ENCODE data around the gene CLCN4.

Gene CLCN4

DNA sequence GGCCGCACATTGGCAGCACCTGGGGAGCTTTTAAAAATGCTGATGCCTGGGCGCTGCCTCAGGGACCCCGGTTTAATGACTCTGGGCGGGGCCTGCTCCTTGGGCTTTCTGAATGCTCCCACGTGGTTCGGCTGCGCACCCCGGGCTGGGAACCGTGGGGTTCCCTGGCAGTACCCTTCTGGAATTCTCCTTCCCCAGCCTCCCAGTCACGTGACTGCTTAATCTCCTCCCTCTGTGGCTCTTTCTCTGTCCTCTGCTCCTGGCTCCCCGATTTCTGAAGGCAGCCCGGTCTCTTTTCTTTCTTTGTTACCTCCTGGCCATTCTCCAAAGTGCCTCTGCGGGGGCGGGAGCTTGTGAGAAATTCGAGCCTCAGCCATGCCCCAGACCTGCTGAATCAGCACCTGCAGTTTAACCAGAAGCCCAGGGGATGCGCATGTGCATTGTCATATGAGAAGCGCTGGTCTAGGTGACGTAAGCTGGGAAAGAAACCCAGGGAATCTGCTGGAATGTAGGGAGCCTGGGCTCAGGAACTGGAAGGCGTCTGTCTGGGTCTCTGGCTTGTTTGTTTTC, 16.6 kb downstream of the CLCN4 start:
- TF ChIP-seq ZFX (IDR thresholded peaks at IDR 0.05) = no peak
- TF ChIP-seq, protein P1, sequence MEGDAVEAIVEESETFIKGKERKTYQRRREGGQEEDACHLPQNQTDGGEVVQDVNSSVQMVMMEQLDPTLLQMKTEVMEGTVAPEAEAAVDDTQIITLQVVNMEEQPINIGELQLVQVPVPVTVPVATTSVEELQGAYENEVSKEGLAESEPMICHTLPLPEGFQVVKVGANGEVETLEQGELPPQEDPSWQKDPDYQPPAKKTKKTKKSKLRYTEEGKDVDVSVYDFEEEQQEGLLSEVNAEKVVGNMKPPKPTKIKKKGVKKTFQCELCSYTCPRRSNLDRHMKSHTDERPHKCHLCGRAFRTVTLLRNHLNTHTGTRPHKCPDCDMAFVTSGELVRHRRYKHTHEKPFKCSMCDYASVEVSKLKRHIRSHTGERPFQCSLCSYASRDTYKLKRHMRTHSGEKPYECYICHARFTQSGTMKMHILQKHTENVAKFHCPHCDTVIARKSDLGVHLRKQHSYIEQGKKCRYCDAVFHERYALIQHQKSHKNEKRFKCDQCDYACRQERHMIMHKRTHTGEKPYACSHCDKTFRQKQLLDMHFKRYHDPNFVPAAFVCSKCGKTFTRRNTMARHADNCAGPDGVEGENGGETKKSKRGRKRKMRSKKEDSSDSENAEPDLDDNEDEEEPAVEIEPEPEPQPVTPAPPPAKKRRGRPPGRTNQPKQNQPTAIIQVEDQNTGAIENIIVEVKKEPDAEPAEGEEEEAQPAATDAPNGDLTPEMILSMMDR (conservative IDR thresholded peaks at IDR 0.05) = no peak
- no peak overlapping the region for H3K27ac ChIP-seq

DNA sequence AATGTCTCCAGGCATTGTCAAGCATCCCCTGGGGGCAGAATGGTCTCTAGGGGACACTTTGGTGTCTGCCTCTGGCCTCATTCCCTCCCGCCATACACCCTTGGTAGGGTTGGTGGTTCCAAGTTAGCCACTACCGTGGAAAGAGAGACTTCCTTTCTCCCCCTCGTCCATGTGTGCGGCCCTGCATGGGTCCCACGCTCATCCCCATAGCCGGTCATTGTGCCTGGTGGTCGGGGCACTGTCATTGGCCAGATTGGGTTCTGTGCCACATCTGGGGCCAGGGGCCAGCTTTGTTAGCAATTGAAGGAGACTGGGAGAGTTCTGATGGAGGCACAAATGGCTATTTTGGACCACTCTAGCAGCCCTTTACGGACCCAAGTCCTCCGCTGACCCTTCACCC, 17.3 kb downstream of the CLCN4 start:
- TF ChIP-seq, protein P1 (conservative IDR thresholded peaks at IDR 0.05) = no peak
- TF ChIP-seq ZFX (IDR thresholded peaks at IDR 0.05) = no peak
- H3K27ac ChIP-seq = no peak overlapping the region

DNA sequence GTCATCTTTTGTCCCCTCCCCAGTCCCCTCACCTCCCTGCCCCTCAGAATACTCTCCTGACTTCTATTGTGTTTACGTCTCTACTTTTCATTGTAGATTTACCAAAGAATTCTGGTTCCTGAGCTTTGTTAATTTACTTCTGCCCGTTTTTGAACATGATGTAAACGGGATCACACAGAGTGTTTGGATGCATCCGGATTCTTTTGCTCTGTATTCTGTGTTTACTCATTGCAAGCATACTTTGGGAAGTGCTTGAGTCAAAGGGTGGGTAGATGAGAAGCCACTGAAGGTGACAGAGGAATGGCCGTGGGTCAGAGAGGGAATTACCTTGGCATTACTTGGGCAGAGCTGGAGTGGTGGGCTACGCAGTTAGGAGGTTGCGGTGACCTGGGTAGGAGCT, 18.0 kb downstream of the CLCN4 start:
- TF ChIP-seq, protein P1 (conservative IDR thresholded peaks at IDR 0.05) = no peak
- TF ChIP-seq ZFX (IDR thresholded peaks at IDR 0.05) = no peak
- no peak overlapping the region; the same call in 1 of the 2 replicates for H3K27ac ChIP-seq

DNA sequence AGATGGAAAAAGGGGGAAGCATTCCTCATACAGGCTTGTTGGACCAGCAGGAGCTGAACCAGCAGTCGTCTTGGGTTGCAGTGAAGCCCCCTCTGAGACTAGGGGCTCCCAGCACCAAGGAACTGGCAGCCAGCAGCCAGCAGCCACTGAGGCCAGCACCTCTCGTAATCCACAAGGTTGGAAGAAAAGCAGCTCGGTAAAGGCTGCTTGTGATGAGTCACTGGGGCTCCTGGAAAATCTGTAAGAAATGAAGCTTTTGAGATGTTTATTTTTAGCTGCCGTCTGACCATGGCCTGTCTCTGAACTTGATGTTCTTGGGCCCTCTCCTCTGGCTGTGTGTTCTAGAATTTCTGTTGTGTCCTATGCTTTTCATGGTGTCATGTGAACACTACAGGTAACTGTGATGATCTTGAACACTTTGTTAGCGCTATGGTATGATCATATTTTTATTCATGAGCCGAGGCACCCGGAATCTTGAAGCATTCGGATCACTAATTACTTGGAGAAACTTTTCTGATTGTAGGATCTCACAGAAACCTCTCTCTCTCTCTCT, 18.6 kb downstream of the CLCN4 start:
- TF ChIP-seq, protein P1 (conservative IDR thresholded peaks at IDR 0.05) = no peak
- TF ChIP-seq ZFX (IDR thresholded peaks at IDR 0.05) = no peak
- H3K27ac ChIP-seq = no peak overlapping the region; the same call in 1 of the 2 replicates

DNA sequence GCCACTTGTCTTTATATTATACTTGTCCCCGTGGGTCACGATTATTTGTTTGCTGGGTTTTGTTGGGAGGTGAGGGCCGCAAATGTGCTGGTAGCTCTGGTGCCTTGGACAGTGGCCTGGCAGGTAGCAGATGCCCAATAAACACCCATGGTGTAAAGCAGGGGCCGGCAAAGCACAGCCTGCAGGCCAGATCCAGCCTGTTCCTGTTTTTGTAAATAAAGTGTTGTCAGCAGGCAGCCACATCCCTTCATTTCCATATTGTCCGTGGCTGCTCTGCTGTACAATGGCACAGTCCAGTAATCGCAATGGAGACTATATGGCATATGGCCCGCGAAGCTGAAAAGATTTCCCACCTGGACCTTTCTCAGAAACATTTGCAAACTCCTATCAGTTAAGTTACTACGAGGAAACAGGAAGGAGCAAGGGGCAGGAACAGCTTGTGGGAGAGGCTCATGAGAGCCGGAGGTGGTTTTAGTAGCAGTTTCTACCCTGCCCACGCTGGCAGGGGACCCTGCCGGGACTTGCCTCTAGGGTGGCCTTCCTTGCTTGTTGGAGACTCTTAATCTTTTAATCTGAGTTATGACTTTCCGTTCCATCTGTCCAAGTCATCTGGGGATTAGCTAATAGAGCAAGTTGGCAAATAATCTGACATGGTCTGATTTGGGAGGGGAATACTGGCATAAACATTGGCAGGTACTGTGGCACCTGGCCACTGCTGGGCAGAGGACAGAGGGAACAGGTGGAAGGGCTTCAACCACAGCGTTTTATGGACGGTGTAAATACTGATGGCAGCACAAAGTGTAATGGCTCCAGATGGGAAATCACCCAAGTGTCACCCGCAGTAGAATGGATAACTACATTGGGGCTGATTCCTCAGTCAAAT, 19.6 kb downstream of the CLCN4 start:
- H3K27ac ChIP-seq = peak overlapping the region; percentile 69
- no peak for TF ChIP-seq ZFX (IDR thresholded peaks at IDR 0.05)
- TF ChIP-seq, protein P1 (conservative IDR thresholded peaks at IDR 0.05) = no peak

DNA sequence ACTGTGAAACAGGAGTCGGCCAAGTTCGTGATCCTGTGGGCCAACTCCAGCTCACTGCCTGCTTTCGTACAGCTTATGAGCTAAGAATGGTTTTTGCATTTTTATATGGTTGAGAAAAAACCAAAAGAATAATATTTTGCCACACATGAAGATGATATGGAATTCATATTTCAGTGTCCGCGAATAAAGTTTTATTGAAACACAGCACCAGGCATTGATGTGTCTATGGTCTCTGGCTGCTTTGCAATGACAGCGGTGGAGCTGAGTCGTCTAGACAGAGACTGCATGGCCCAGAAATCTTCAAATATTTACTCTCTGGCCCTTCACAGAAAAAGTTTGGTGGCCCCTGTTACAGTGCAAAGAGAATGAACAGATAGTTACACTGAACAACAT, 20.2 kb downstream of the CLCN4 start:
- H3K27ac ChIP-seq = peak overlapping the region; percentile 69
- TF ChIP-seq ZFX (IDR thresholded peaks at IDR 0.05) = no peak
- TF ChIP-seq, protein P1 (conservative IDR thresholded peaks at IDR 0.05) = no peak

DNA sequence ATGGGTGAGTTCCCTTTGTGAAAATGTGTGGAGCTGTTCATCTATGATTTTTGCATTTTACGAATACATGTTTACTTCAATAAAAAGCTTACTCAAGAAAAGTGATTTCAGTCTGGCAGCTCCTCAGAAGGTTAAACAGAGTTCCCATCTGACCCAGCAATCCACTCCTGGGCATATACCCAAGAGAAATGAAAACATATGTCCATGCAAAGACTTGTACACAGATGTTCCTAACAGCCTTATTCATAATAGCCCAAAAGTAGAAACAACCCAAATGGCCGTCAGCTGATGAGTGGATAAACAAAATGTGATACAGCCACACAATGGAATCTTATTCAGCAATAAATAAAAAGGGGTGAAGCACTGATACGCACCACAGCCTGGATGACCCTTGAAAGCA, 20.8 kb downstream of the CLCN4 start:
- no peak for TF ChIP-seq ZFX (IDR thresholded peaks at IDR 0.05)
- TF ChIP-seq, protein P1 (conservative IDR thresholded peaks at IDR 0.05) = no peak

More for the DNA sequence above, 20.8 kb downstream of the CLCN4 start:
- H3K27ac ChIP-seq = no peak overlapping the region

All from C4-2B (cell line).